GM18502 (cell line): ENCODE data around the gene TTC9B.

Experiments used
- ATAC-seq: cut with Tn5 transposase; IDR thresholded peaks from one replicate; pipeline ENCODE4 v1.9.1; 2021; ENCODE audit warnings: mild to moderate bottlenecking; ENCODE audit not compliant: unreplicated experiment, poor library complexity

TTC9B gene

GRCh38 chr19:40249781-40250180 lies 31.6 kb upstream of the TTC9B start:
- ATAC-seq: no peak

DNA sequence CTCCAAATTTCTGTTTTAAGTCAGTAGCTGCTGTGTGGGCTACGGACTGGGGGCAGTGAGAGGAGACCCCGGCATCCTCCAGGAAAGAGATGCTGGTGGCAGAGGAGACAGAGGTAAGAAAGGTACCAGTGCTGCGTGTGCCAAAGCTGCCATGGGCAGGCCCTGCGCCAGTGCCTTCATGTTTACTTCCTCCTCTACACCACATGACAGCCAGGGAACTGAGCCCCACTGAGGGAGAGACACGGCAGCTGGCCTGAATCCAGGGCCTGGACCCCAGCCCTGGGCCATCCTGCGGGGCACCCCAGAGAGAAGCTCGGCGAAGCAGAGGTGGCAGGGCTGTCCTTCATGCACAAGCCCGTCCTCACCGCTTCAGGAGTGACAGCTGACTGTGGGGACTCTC lies 31.0 kb upstream of the TTC9B start:
- no peak for ATAC-seq

GRCh38 chr19:40247735-40248262 lies 29.6 kb upstream of the TTC9B start:
- ATAC-seq: no peak

- no peak for ATAC-seq
These were observed 29.0 kb upstream of the TTC9B start for GRCh38 chr19:40247178-40247577.

DNA sequence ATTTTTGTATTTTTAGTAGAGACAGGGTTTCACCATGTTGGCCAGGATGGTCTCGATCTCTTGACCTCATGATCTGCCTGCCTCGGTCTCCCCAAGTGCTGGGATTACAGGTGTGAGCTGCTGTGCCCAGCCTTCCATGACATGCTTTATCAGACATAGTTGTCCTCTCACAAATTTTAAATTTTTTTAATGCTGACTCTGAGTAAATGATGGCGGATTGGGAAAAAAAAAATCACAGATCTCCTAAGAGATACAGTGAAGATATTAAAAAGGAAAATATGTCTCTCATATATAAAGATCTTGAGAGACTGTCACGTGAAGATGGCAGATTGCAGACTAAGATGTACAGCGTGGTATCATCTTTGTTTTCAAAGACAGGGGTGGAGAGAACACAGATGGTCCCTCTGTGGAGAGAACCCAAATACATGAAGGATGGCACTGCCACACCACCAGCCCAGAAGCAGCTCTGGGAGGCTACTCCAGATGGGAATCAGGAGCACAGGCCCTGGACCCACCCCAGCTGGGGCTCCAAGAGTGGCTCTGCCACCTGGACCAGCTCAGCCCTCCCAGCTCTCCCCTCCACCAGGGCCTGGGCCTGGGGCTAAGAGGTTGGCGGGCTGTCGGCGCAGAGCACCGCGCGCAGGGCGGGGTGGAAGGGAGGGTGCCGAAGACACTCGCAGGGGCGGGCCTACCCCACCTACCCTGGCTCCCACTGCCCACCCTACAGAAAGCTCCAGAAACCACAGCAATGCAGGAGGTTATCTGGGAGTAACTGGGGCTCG lies 28.3 kb upstream of the TTC9B start:
- no peak for ATAC-seq

DNA sequence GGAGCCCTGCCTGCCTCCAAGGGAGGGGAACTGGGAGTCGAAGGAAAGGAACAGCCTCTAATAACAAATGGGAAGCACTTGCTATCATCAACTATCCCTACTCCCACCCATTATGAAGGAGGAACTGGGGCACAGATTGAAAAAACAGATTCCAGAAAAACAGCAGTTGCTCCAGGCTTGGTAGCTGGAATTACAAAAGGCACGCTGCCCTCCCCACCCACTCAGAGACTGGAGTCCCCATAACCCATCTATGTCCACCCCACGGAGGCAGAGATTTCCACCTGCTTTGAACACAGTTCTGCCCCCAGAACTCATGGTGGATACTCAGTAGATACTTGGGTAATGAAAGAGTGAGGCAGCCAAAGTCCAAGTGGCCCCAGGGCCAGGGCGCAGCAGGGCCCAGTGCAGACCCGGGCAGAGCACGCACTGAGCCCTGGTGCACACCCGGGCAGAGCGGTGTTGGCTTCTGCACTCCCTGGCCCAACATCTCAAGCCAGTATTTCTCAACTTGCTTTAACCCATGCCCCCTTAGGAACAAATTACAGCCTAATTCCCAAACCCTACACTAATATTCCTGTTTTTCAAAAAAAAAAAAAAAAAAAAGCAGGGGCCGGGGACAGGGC lies 27.4 kb upstream of the TTC9B start:
- ATAC-seq: no peak

- ATAC-seq: no peak
These were observed 26.6 kb upstream of the TTC9B start for GRCh38 chr19:40244579-40245317.

GRCh38 chr19:40243181-40243580 lies 25.0 kb upstream of the TTC9B start:
- ATAC-seq: no peak

DNA sequence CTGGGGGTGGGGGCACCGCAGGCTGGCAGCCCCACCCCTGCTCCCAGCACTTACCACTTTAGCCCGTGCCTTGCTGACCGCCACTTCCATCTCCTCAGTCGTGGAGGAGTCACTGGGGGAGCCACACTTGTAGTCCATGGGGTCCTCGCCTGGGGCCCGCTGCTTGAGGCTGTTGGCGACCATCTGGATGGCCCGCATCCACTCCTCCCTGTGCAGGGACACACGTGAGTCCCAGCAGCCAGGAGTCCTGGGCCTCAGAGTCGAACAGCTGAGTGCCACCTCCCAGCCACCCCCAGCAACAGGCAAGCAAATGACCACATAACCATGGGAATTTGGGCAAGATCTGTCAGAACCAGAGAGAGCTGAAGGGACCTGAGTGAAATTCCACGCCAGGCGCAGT lies 24.3 kb upstream of the TTC9B start:
- ATAC-seq: no peak

DNA sequence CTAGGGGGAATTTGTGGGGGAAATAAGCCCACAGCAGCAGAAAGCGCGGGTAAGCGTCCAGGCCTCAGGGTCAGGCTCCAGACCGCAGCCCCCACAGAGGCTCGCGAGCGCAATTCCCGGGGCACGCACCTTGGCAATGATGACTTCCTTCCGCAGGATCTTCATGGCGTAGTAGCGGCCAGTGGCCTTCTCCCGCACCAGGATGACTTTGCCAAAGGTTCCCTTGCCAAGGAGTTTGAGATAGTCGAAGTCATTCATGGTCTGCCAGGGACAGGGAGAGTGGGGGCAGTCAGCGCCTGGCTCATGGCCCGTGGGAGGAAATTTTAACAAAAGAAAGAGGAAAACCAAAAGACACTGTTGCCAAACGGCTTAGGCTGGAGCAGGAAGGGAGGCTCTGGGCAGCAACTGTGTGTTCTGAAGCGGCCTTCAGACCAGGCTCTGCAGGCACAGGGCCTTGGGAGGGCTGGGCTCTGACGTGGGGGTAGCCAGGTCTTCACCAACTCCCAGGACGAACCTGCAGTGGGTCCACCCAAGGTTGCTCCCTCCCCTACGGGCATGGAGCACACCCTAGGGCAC lies 23.7 kb upstream of the TTC9B start:
- ATAC-seq: no peak

- no peak for ATAC-seq
These were observed 23.1 kb upstream of the TTC9B start for GRCh38 chr19:40241125-40241808.

GRCh38 chr19:40240332-40240731 lies 22.1 kb upstream of the TTC9B start:
- no peak for ATAC-seq

- no peak for ATAC-seq
These were observed 21.4 kb upstream of the TTC9B start for GRCh38 chr19:40239415-40240226.

GRCh38 chr19:40238775-40239174 lies 20.6 kb upstream of the TTC9B start:
- no peak for ATAC-seq

- ATAC-seq: no peak
These were observed 19.6 kb upstream of the TTC9B start for GRCh38 chr19:40237791-40238190.

DNA sequence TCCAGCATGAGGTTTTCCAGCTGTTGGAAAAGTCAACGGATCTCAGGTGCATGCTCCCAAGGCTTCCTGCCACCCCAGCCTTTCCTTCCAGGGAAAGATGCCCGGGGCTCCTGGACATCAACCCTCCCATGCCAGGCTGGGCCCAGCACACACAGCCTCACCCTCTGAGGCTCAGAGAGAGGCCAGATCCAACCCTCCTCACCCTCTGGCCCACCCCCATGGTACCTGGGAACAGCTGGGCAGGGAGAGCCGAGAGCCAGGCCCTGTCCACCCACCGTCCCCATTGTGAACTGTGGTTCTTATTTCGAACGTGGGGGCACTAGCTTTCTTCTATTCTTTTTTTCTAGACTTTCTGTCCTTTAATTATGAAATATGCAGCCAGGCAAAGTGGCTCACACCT lies 18.2 kb upstream of the TTC9B start:
- ATAC-seq: no peak

DNA sequence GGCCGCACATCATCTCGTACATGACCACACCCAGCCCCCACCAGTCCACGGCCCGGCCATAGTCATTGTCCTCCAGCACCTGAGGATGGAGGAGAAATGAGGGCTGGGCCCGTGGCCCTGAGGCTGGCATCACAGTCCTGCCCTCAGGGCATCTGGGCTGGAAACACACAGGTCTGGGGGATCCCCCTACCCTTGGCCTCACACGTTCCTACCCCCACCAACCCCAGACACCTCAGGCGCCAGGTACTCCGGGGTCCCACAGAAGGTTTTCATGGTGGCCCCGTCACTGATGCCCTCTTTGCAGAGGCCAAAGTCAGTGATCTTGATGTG lies 17.8 kb upstream of the TTC9B start:
- ATAC-seq: no peak

- no peak for ATAC-seq
These were observed 17.2 kb upstream of the TTC9B start for GRCh38 chr19:40235238-40236025.
